Fibroblast of peridontal ligament (primary cell): ENCODE measurements around the gene MPPED2.

Source experiments
- DNase-seq: peaks from one replicate; pipeline ENCODE4 v3.0.0-alpha.2; 2010; ENCODE audit errors: extremely low read depth

Gene MPPED2

GRCh38 chr11:30586251-30587144, at the start of gene MPPED2:
MPPED2 (minus strand) TSS chr11:30586353; CDS start chr11:30580373, 5,980 bp downstream.
- no peak for DNase-seq

- DNase-seq, result no peak
These were observed 49.3 kb upstream of the MPPED2 start for GRCh38 chr11:30635401-30635989.

- no peak for DNase-seq
These were observed 45.0 kb upstream of the MPPED2 start for GRCh38 chr11:30631148-30631547.

GRCh38 chr11:30619767-30620166, 33.6 kb upstream of the MPPED2 start:
- no peak for DNase-seq

- DNase-seq, result no peak
These were observed 31.6 kb upstream of the MPPED2 start for GRCh38 chr11:30617762-30618161.

- no peak for DNase-seq
These were observed 24.5 kb upstream of the MPPED2 start for GRCh38 chr11:30610628-30611027.

GRCh38 chr11:30608534-30608933, 22.4 kb upstream of the MPPED2 start:
- no peak for DNase-seq

- no peak for DNase-seq
These were observed 19.0 kb upstream of the MPPED2 start for GRCh38 chr11:30605036-30605605.

GRCh38 chr11:30603357-30603756, 17.2 kb upstream of the MPPED2 start:
- no peak for DNase-seq

GRCh38 chr11:30596832-30597231, 10.7 kb upstream of the MPPED2 start:
- DNase-seq, result no peak

GRCh38 chr11:30595934-30596333, 9.8 kb upstream of the MPPED2 start:
- no peak for DNase-seq

- no peak for DNase-seq
These were observed 8.7 kb upstream of the MPPED2 start for GRCh38 chr11:30594646-30595411.

GRCh38 chr11:30587269-30587812, 1.2 kb upstream of the MPPED2 start:
- DNase-seq, result no peak

GRCh38 chr11:30585892-30586250, 282 bp downstream of the MPPED2 start:
- DNase-seq, result no peak

- no peak for DNase-seq
These were observed 845 bp downstream of the MPPED2 start for GRCh38 chr11:30585125-30585891.

GRCh38 chr11:30583476-30584280, 2.5 kb downstream of the MPPED2 start:
- DNase-seq, result no peak

- DNase-seq, result no peak
These were observed 3.4 kb downstream of the MPPED2 start for GRCh38 chr11:30582726-30583125.

- DNase-seq, result no peak
These were observed 4.5 kb downstream of the MPPED2 start for GRCh38 chr11:30581675-30582074.

GRCh38 chr11:30580573-30580972, 5.6 kb downstream of the MPPED2 start:
- no peak for DNase-seq
